GM21619 (cell line): ENCODE data around the gene CFAP107.
"Not testable (repeated sequence)": the region's sequence is repeated elsewhere in the genome, so short reads cannot be mapped to it uniquely, and the experiment has no call there.

Experiments used
- ATAC-seq: cut with Tn5 transposase; IDR thresholded peaks from one replicate; pipeline ENCODE4 v1.9.1; 2021; ENCODE audit not compliant: unreplicated experiment

CFAP107 gene, protein sequence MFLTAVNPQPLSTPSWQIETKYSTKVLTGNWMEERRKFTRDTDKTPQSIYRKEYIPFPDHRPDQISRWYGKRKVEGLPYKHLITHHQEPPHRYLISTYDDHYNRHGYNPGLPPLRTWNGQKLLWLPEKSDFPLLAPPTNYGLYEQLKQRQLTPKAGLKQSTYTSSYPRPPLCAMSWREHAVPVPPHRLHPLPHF

DNA sequence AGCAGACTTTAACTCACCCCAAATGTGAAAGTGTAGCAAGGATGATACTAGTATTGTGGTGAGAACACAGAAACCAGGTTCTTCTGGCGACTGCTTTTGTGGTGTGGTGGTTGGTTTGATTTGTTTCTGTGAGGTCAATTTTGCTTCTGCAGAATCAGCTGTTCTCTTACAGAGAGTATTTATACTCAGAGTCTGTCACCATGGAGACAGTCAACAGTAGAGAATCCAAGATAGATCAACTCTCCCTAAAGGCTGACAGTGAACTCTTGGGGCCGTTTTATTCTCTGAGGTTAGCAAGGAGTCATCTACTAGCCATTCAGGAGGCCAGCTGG, at the start of gene CFAP107:
TSS of gene CFAP107 (plus strand) at position 209 of the 332 bp plus-strand sequence. CDS start 231 bp downstream, outside the sequence.
- ATAC-seq, result no peak

DNA sequence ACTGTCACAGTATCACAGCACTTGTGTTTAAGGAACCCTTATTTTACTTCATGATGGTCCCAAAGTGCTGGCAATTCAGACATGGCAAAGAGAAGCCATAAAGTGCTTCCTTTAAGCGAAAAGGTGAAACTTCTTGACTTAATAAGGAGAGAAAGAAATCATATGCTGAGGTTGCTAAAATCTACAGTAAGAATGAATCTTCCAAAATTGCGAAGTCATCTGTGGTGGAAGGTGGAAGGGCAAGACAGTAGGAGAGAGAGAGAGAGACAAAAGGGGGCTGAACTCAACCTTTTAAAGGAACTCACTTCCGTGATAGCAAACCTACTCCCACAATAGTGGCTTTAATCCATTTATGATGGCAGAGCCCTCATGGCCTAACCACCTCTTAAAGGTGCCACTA, 49.3 kb upstream of the CFAP107 start:
- ATAC-seq, result no peak

DNA sequence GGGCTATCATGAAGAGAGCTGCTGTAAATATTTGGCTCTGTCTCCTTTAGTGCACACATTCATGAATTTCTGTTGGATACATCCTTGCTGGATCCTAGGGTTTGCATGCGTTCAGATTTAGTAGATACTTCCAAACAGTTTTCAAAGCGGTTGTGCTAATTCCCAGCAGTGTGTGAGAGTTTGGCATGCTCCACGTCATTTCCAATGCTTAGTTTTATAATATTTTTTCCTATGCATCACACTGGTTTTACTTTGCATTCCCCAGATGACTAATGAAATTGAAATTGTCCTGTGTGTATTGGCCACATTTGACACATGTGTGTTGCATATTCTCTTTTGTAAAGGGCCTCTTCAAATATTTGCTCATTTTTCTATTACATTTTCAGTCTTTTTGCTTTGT, 48.6 kb upstream of the CFAP107 start:
- ATAC-seq, result no peak

DNA sequence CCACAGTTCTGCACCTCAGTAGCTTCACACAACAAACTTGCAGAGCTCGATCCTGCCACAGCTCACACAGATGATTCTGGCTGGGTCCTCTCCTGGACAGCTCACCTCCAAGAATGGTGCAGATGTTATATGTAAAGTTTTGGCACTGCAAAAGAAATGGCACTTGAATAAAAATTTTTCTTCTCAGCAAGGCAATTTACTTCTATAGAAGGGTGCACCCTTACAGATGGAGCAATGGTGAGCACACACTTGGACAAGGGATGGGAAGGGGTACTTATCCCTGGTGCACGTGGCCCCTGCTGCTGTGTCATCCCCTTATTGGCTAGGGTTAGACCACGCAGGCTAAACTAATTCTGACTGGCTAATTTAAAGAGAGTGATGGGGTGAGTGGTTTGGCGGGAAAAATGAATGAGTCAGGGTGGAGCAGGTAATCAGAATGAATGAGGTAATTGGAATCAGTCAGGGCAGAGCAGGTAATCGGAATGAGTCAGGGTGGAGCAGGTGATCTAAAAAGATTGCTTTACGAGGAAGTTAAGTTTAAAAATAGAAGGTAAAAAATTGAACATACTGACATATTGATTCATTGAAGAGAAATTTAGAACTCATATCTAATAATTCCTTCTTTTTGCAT, 42.1 kb upstream of the CFAP107 start:
- ATAC-seq, result no peak

DNA sequence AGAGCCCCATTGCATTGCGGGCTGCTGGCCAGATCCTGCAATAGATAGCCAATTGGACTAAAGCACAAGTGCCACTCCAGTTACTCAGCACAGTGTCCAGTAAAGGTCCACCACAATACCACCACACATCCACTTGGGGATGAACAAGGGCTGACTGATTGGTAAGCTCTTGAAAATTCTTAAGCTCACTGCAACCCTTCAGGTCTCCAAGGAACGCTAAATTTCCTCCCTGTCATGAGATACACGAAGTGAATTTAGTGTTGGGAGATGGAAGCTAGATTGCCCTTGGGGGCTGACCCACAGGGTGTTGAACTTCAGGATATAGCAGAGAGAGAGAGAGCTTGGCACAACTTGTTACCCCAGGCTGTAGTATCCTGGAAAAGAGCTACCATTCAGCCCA, 39.9 kb upstream of the CFAP107 start:
- ATAC-seq, result no peak

DNA sequence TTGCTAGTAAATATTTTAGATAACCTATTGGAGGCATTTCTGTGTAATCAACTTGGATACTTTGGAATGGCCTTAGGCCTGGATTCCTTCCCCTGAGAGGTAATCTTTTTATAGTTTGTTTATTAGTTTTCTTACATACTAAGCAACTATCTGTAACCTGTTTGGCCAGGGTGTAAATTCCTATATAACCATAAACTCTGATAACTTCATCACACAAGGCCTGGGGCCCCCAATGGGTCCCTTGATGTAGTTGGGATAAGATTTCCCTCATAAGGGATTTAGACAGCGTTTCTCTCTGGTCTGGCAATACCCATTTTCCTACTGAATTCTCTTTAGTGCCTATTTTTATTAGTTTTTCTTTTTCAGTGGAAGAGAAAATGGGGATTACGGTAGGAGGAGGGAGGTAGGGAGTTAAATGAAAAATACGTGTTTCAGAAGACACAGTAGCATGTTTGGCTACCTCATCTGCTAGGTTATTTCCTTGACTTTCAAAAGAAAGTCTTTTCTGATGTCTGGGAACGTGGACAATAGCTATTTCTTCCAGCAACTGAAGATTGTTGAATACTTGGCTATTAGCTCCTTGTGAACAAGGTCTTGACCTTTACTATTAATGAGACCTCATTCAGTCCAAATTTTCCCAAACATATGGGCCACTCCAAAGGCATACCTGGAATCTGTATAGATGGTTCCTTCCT, 37.5 kb upstream of the CFAP107 start:
- no peak for ATAC-seq

DNA sequence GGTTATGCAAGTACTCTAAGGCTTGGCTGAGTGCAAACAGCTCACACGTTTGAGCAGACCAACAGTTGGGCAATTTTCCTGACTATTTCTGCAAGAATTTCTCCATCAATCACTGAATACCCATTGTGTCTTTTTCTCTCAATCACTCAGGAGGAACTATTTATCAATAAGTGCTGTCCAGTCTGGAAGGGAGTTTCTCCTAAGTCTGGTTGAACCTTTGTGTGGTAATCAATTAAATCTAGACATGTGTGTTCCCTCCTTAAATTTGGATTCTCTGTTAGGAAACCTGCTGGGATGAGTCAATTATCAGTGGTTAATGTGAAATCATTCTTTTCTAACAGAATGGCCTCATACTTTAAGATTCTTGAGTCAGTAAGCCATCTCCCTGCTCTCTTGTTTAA, 36.9 kb upstream of the CFAP107 start:
- ATAC-seq, result no peak

DNA sequence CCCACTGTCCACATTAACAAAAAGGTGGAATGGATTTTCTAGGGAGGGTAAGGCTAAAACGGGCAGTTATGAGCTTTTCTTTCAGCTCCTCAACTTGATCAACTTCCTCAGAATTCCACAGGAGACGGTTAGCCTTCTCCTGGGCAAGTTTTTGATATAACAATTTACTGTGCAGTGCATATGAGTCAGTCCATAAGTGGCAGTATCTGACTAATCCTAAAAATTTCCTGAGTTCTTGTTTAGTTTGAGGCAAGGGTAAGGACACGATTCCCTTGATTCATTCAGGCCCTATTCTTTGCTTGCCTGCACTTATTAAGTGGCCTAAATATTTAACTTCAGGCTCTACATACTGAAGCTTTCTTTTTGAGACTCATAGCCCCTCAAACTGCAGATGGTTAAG, 36.3 kb upstream of the CFAP107 start:
- ATAC-seq, result no peak

DNA sequence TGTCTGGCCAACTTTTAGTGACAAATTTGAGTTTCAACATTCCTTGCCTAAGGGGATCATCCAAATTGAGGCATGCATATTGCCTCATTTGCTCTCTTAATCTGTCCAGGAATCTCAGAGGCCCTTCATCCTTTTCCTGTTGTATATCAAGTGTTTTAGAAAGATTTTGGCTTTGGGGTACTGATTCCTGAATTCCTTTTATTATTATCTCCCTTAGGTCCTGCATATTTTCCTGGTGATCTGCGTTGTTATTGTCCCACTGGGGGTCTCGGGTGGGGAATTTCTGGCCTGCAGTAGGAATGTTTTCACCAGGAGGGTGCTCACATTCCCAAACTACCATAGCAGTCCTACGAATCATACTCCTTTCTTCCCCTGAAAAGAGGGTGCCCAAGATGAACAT, 34.5 kb upstream of the CFAP107 start:
- ATAC-seq, result no peak

DNA sequence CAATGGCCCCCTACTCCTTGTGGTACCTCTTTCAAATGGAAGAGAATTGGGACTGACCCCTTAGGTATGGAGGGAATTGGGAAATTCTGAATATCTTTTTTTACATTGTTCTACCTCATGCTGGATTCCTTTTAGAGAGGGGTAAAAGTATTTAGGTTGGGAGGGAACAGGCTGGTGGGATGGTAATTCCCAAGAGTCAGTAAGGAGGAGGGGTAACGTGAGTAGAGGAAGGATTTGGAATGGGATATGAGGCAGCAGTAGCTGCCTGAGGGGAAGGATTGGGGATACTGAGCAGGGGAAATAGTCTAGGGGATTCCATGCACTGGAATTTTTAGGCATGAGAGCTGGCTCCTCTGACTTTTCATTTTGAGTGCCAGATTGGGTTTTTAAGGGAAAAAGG, 33.9 kb upstream of the CFAP107 start:
- ATAC-seq, result no peak

DNA sequence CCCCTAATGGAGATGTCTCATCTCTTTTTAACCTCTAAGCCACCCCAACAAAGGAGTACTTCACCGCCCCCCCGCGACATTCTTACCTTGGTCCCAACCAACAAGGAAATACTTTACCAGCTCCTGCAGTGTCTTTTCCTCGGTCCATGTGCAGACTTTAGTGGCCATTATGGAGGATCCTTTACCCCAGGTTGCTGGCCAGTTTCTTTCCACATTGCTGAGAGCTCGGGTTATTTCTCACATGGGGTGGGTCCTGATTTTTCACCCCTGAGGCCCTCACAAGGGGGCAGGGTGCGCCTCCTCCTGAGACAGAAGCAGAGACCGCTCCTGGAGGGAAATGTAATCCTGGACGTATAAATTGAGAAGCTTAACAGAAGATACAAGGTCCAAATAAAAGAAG, 33.1 kb upstream of the CFAP107 start:
- ATAC-seq, result no peak

DNA sequence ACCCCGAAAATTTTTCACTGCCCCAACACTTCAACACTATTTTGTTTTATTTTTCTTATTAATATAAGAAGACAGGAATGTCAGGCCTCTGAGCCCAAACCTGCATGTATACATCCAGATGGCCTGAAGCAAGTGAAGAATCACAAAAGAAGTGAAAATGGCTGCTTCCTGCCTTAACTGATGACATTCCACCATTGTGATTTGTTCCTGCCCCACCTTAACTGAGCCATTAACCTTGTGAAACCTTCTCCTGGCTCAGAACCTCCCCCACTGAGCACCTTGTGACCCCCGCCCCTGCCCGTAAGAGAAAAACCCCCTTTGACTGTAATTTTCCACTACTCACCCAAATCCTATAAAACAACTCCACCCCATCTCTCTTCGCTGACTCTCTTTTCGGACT, 32.3 kb upstream of the CFAP107 start:
- ATAC-seq, result not testable (repeated sequence)

DNA sequence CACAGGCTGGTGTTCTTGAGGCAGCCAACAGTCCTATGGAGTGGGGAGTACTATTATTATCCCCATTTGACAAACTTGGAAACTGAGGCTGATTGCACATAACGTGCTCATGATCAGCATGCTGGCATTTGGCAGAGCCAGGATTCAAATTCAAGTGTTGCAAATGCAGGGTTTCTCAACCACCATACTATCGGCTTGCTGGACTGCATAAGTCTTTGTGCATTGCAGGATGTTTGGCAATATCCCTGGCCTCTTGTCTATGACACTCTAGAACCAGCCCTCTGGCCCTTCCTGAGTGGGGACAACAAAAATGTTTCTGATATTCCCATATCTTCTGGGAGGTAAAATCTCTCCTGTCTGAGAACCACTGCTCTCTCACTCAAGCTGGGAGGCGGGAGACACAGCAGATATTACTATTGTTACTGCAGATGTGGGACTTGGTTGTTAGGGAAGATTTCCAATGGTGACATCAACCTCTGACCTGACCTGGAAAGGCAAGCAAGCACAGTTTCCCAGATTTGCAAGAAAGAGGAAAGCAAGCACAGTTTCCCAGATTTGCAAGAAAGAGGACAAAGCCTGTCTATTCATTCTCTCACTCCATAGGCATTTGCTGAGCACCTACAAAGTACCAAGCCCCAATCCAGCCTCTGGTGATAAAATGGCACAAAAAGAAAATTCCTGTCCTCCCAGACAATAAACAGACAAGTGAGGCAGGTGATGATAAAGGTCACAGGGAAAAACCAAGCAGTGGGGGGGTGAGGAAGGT, 31.1 kb upstream of the CFAP107 start:
- no peak for ATAC-seq

DNA sequence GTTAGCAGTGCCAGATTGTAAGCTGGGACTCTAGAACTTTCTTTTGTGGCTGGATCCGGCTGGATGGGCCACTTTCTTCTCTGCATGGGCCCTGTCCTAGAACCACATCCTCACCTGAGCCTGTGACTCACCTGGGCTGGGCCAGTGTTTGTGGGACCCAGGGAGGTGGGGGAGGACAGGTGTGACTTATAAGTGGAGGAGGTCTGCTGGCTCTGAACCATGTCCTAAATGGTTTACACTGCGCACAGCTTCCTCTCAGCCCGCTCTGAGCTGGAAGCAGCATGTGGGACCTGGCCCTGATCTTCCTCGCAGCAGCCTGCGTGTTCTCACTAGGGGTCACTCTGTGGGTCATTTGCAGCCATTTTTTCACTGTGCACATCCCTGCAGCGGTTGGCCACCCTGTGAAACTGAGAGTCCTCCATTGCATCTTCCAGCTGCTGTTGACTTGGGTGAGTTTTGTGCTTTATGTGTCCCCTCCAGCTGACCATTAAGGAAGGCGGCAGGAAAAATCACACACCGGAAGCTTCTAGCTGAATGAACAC, 30.0 kb upstream of the CFAP107 start, which contains the start of gene AADACL3:
TSS of gene AADACL3 (plus strand) at position 215 of the 542 bp plus-strand sequence. CDS start at position 282, 67 bp downstream.
- ATAC-seq, result no peak

DNA sequence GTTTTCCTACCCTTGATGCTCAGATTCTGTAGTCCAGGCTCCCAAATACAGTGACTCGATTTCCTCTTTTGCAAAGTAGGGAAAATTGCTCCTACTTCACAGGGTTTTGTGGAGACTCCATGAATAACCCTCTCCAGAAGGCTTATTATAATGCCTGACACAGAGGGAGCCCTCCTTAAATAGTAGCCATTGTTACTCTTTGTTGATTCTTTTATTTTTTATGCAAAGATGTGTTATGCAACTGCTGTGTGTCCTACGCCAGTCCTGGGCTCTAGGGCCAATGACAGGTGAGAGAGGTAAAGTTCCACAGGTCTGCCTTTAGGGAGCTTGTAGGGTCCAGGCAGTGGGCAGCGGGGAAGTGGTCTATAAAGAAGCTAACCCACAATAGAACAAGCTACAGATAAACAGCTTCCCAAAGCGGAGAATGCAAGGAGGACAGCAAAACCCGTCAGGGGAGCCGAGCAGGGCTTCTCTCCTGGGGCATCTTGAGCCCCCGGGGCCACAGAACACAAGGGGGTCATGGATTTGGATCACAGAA, 28.6 kb upstream of the CFAP107 start:
- no peak for ATAC-seq

DNA sequence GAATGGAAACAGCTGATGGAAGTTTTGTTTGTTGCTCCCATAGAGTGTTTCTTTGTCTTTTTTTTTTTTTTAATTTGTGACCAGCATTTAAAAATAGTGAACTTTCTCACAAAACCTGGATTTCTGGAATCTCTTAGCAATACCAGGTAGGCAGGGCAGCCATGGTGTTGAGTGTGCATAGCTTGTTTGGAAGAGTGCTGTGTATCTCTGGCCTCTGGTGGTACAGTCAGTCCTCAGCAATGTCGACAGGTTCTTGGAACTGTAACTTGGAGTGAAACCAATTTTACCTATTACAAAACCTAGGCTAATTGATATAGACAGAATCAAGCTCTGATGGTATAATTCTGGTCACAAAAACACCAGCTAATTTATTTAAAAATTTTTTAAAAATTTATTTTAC, 23.4 kb upstream of the CFAP107 start:
- ATAC-seq, result no peak

DNA sequence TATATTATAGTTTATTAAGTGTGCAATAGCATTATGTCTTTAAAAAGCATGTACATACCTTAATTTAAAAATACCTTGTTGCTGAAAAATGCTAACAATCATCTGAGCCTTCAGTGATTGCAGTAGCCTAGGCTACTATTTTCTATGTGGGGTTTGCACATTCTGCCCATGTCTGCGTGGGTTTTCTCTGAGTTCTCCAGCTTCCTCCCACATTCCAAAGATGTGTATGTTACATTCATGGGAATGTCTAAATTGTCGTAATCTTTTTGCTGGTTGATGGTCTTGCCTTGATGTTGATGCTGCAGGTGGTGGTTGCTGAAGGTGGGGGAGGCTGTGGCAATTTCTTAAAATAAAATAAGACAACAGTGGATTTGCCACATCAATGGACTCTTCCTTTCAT, 17.6 kb upstream of the CFAP107 start:
- no peak for ATAC-seq

DNA sequence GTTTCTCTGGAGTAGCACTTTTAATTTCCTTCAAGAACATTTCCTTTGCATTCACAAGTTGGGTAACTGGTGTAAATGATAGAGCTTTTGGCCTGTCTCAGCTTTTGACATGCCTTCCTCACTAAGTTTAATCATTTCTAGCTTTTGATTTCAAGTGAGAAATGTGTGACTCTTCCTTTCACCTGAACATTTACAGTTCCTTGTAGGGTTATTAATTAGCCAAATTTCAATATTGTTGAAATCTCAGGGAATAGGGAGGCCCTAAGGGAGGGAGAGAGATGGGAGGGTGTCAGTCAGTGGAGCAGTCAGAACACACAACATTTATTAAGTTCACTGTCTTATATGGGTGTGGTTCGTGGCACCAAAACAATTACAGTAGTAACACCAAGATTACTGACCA, 15.8 kb upstream of the CFAP107 start:
- no peak for ATAC-seq

DNA sequence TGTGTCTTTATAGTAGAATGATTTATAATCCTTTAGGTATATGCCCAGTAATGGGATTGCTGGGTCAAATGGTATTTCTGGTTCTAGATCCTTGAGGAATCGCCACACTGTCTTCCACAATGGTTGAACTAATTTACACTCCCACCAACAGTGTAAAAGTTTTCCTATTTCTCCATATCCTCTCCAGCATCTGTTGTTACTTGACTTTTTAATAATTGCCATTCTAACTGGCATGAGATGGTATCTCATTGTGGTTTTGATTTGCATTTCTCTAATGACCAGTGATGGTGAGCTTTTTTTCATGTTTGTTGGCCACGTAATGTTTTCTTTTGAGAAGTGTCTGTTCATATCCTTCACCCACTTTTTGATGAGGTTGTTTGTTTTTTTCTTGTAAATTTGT, 14.9 kb upstream of the CFAP107 start:
- not testable (repeated sequence) for ATAC-seq

DNA sequence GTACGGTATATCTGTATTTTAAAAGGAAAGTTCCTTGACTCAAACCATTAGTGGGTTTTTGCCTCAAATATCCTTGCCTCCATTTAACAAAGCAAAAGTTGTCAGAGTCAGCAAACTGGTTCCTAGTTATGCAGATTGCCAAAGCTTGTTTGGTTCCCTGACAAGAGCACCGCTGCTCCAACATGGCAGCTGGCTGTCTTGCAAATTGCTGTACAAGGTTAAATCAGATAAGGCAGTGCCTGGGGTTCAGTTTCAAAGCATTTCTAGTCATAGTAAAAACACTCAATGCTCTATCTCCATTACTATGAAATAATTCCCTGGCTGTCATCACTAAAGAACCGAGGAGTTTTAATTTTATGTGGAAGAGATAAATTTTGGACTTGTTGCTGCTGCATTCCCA, 11.3 kb upstream of the CFAP107 start:
- ATAC-seq, result no peak

DNA sequence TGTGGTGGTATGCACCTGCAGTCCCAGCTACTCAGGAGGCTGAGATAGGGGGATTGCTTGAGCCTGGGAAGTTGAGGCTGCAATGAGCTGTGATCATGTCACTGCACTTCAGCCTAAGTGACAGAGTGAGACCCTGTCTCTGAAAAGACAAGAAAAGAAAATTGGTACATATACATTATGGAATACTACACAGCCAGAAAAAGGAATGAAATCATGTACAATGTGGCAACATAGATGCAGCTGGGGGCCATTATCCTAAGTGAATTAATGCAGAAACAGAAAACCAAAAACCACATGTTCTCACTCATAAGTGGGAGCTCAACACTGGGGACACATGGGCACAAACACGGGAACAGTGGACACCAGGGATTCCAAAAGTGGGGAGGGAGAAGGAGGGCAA, 7.1 kb upstream of the CFAP107 start:
- ATAC-seq, result no peak
